HL-60 (cell line): ENCODE data around the gene EFCC1.

ENCODE experiments used
- POLR2AphosphoS5 ChIP-seq: IDR thresholded peaks from 2 replicates; pipeline ENCODE4 v1.6.1; 2012; ENCODE audit warnings: low read depth
- REST ChIP-seq: IDR thresholded peaks from 2 replicates; pipeline ENCODE4 v1.6.1; 2012; ENCODE audit warnings: low read depth; ENCODE audit not compliant: insufficient replicate concordance
- TF ChIP-seq, protein P1 (sequence below): IDR thresholded peaks from one replicate; pipeline ENCODE4 v1.5.1; 2011; ENCODE audit warnings: low read length, control low read depth, inconsistent platforms; ENCODE audit not compliant: insufficient read depth

DNA sequence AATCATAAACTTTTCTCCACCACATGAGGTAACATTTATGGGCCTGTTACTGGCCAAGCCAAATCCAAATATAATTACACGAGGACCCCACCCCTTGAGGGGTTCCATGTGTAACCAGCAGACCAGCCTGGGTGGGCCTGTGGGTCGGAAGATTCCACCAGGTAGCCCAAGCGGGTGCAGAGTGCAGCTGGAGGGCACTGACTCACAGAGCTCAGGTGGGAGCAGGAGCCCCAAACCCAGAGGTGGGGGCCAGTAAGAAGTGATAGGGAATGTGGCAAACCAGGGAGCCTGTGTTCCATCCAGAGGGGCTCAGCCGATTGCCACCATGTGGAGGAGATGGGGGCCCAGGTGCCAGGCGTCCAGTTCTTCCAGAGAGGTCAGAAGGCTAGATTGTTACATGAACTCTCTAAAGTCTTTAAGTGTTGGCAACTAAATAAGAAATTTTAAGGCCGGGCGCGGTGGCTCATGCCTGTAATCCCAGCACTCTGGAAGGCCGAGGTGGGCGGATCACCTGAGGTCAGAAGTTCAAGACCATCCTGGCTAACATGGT, 62.1 kb downstream of the EFCC1 start:
- TF ChIP-seq POLR2AphosphoS5 (no peak), REST (no peak)
- TF ChIP-seq, protein P1, sequence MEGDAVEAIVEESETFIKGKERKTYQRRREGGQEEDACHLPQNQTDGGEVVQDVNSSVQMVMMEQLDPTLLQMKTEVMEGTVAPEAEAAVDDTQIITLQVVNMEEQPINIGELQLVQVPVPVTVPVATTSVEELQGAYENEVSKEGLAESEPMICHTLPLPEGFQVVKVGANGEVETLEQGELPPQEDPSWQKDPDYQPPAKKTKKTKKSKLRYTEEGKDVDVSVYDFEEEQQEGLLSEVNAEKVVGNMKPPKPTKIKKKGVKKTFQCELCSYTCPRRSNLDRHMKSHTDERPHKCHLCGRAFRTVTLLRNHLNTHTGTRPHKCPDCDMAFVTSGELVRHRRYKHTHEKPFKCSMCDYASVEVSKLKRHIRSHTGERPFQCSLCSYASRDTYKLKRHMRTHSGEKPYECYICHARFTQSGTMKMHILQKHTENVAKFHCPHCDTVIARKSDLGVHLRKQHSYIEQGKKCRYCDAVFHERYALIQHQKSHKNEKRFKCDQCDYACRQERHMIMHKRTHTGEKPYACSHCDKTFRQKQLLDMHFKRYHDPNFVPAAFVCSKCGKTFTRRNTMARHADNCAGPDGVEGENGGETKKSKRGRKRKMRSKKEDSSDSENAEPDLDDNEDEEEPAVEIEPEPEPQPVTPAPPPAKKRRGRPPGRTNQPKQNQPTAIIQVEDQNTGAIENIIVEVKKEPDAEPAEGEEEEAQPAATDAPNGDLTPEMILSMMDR = no peak
